ENCODE results near the gene CDKAL1. TPM values are rescaled to one million over a fixed set of nuclear protein-coding genes. Genes with fewer than 3 reads are reported as not detected.

Gene CDKAL1
- total and polyA plus RNA-seq, 9 of the 15 experiments (the other 6 are each of a cell fraction or from before 2014, with no cell fraction given) = 11.2 to 36.3 (median 20.1) TPM

DNA sequence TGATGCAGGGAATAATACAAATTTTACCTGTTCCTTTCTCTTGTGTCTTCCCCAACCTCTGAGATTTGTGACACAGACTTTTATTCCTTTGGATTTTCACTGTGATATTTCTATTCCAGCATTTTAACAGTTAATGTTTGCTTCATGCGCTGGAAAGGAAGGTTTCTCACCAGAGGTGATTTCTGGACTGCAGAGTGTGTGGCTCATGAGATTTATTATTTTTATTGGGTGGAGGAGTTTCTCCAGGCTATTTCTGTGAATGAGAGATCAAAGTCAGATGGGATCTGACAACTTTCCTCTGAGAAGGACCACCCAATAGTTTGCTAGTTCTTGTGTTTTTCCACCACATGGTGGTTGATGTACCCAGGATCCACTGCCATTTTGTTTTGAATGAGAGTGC lies 377.5 kb downstream of the CDKAL1 start:
- Histone ChIP-seq H4K20me1 (replicated peaks; ENCODE audit: control insufficient read depth, insufficient read depth, low read length) (no peaks in the 10 kb centered on the region), H3K27ac (ENCODE audit: extremely low read depth, low read depth, low read length) (no peak overlapping the region), H3K9me3 (replicated peaks; ENCODE audit: control insufficient read depth, insufficient read depth, low read depth, low read length) (no peaks in the 10 kb centered on the region; the same call in 1 of the 2 replicates), H2AFZ (ENCODE audit: low read depth, low read length) (no peak overlapping the region), H3K27me3 (ENCODE audit: control insufficient read depth in 2 of 2, insufficient read depth in 2 of 2, low read length in 2 of 2) (no peaks in the 10 kb centered on the region), H3K36me3 (ENCODE audit: control insufficient read depth, insufficient read depth, low read length) (no peaks in the 10 kb centered on the region), H3K9me1 (ENCODE audit: control insufficient read depth, insufficient read depth, low read length) (no peaks in the 10 kb centered on the region), H3K4me1 (replicated peaks in 1 of 2; ENCODE audit: control insufficient read depth in 2 of 2, insufficient read depth in 2 of 2, low read length in 2 of 2) (no peaks in the 10 kb centered on the region), H3K79me2 (ENCODE audit: control insufficient read depth, insufficient read depth, low read length) (no peaks in the 10 kb centered on the region), H3K4me3 (no peak overlapping the region), H3K4me2 (ENCODE audit: insufficient read depth, low read length) (no peak overlapping the region), H3K9ac (ENCODE audit: insufficient read depth in 1 of 2, low read depth in 2 of 2, low read length in 2 of 2) (no peak overlapping the region)
- no TSS peak for BruUV-seq (replicated peaks)
- ChIA-PET CTCF (ENCODE audit: low intra/inter-chr PET ratio) (no interaction called here), POLR2A (no interaction called here)
- no peak for FAIRE-seq
- in situ Hi-C loops (cut with MboI) = no loop called here
- 50% methylated on average over 1 of the region's 1 CpG for WGBS (ENCODE audit: insufficient coverage, low coverage, missing lambda C conversion rate)
- DNase-seq (ENCODE audit: extremely low read depth in 1 of 4, low spot score in 3 of 4) = no peak
- intact Hi-C loops (cut with micrococcal nuclease) = no loop called here
- ATAC-seq = no peak
- TF ChIP-seq YY1 (IDR thresholded peaks at IDR 0.05; ENCODE audit: borderline replicate concordance in 1 of 3, control insufficient read depth in 1 of 3, extremely low read depth in 1 of 3, insufficient read depth in 3 of 3, insufficient read length in 1 of 3, insufficient replicate concordance in 2 of 3, low read depth in 1 of 3, low read length in 2 of 3) (no peak), ZZZ3 (IDR thresholded peaks at IDR 0.05) (no peak), ZNF644 (tag; IDR thresholded peaks at IDR 0.05; ENCODE audit: low read depth) (no peak), NFXL1 (CRISPR knock-in tag; IDR thresholded peaks at IDR 0.05) (no peak), THAP12 (CRISPR knock-in tag; IDR thresholded peaks at IDR 0.05) (no peak), DPF2 (IDR thresholded peaks at IDR 0.05) (no peak), ADNP (tag; IDR thresholded peaks at IDR 0.05) (no peak), ETV5 (CRISPR knock-in tag; IDR thresholded peaks at IDR 0.05; ENCODE audit: low read depth) (no peak), ATF3 (IDR thresholded peaks at IDR 0.05) (no peak), ATF3 (CRISPR knock-in tag; conservative IDR thresholded peaks at IDR 0.05) (no peak), TOE1 (IDR thresholded peaks at IDR 0.05; ENCODE audit: borderline replicate concordance) (no peak), TOE1 (CRISPR knock-in tag; IDR thresholded peaks at IDR 0.05; ENCODE audit: borderline replicate concordance, low read depth) (no peak), JUND (IDR thresholded peaks at IDR 0.05; ENCODE audit: borderline replicate concordance, low read depth, low read length) (no peak), JUND (tag; IDR thresholded peaks at IDR 0.05; ENCODE audit: borderline replicate concordance, low read depth, low read length) (no peak), KAT2B (IDR thresholded peaks at IDR 0.05; ENCODE audit: low read depth, low read length) (no peak)
- TF ChIP-seq, protein P1, sequence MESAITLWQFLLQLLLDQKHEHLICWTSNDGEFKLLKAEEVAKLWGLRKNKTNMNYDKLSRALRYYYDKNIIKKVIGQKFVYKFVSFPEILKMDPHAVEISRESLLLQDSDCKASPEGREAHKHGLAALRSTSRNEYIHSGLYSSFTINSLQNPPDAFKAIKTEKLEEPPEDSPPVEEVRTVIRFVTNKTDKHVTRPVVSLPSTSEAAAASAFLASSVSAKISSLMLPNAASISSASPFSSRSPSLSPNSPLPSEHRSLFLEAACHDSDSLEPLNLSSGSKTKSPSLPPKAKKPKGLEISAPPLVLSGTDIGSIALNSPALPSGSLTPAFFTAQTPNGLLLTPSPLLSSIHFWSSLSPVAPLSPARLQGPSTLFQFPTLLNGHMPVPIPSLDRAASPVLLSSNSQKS (CRISPR knock-in tag; IDR thresholded peaks at IDR 0.05) = no peak

Measured in K562 (cell line).